HepG2 (cell line): Measurements from ENCODE around the gene ARHGAP26.

ENCODE experiments used
- CTCF ChIP-seq: sonication (generic); formaldehyde crosslinking; IDR thresholded peaks from 2 replicates; pipeline ENCODE4 v1.5.0; 2020; ENCODE audit warnings: mild to moderate bottlenecking, missing genetic modification reagents, moderate library complexity
- MAFK ChIP-seq, 2 experiments: IDR thresholded peaks in 1 of 2; conservative IDR thresholded peaks in 1 of 2; 2 replicates each; pipeline ENCODE4 v1.6.1; 2011; ENCODE audit warnings: improper control_type of control experiment in 2 of 2, low read length in 2 of 2
- MEIS2 ChIP-seq: sonication (generic); formaldehyde crosslinking; IDR thresholded peaks from 2 replicates; pipeline ENCODE4 v1.9.0; 2021; ENCODE audit warnings: mild to moderate bottlenecking, missing genetic modification reagents

- TF ChIP-seq MEIS2 (CRISPR knock-in tag) (no peak), MAFK (conservative IDR thresholded peaks at IDR 0.05 in 1 of 2, IDR thresholded peaks at IDR 0.05 in 1 of 2; ENCODE audit: low read length in 2 of 2) (no peak), CTCF (CRISPR knock-in tag) (no peak)
Observed at GRCh38 chr5:143180751-143181150, 410.6 kb downstream of the ARHGAP26 start.
